HepG2 (cell line): ENCODE measurements around the gene DERL2. TPM values are rescaled to one million over a fixed set of nuclear protein-coding genes. Genes with fewer than 3 reads are reported as not detected.

Experiments used
- ATAC-seq: fragments of 200-7000 bp; cut with Tn5 transposase; 3 replicates; pipeline ENCODE4 v1.9.1; 2020; ENCODE audit warnings: mild to moderate bottlenecking, moderate library complexity
- BruUV-seq: library from RNA; stranded (reverse); fragments of 400-500 nt; replicated peaks from 2 replicates; lab custom pipeline; 2021; lab: Mats Ljungman, UMichigan
- CTCF ChIA-PET: fragments of 300-600 bp; formaldehyde crosslinking; extraction: SDS; loops from one replicate; lab custom pipeline; 2021; ENCODE audit warnings: low total read pairs, inconsistent platforms, low intra/inter-chr PET ratio; lab: Yijun Ruan, JAX
- POLR2A ChIA-PET: fragments of 350-600 bp; sonication (Branson Sonifier 250); formaldehyde crosslinking; loops from one replicate; lab custom pipeline; 2020; ENCODE audit warnings: antibody characterized with exemption, inconsistent platforms; lab: Yijun Ruan, JAX
- DNase-seq: peaks from one replicate; pipeline ENCODE4 v3.0.0-alpha.2; 2015; ENCODE audit warnings: low spot score
- FAIRE-seq: peaks from 3 replicates; lab custom pipeline; 2011; peaks lifted over from hg19 to GRCh38; lab: Jason Lieb, UNC
- H2AFZ ChIP-seq: one replicate; pipeline ENCODE4 v1.6.1; 2011; ENCODE audit warnings: low read length, inconsistent platforms
- H3K27ac ChIP-seq: fragments of 300-600 bp; 3 replicates; pipeline ENCODE4 v1.8.0; 2011; ENCODE audit warnings: mixed run types, mild to moderate bottlenecking, mixed read lengths, low read length, inconsistent platforms; ENCODE audit not compliant: insufficient read depth; ENCODE audit errors: extremely low read length
- H3K27me3 ChIP-seq, 2 experiments: fragments of 200-600 bp in 1 of 2; 2 replicates in 1 of 2; 3 replicates in 1 of 2; pipeline versions ENCODE4 v1.6.0 to v1.8.0; 2011; ENCODE audit warnings: low read length in 2 of 2, mild to moderate bottlenecking in 2 of 2, moderate library complexity in 2 of 2, inconsistent platforms in 1 of 2; ENCODE audit not compliant: insufficient read depth in 2 of 2, control insufficient read depth in 1 of 2
- H3K36me3 ChIP-seq, 2 experiments: fragments of 200-600 bp in 1 of 2; replicated peaks in 1 of 2; 2 replicates in 1 of 2; 3 replicates in 1 of 2; pipeline versions ENCODE4 v1.5.1 to v1.8.0; 2011; ENCODE audit warnings: low read length in 2 of 2, inconsistent platforms in 1 of 2; ENCODE audit not compliant: insufficient read depth in 2 of 2, control insufficient read depth in 1 of 2
- H3K4me1 ChIP-seq: 2 replicates; pipeline ENCODE4 v1.5.1; 2012; ENCODE audit warnings: low read length, inconsistent platforms; ENCODE audit not compliant: insufficient read depth
- H3K4me2 ChIP-seq: 2 replicates; pipeline ENCODE4 v1.6.0; 2011; ENCODE audit warnings: low read depth, low read length, inconsistent platforms
- H3K4me3 ChIP-seq, 3 experiments: fragments of 200-600 bp in 1 of 3; sonication (generic), shearing (Covaris generic) in 1 of 3; replicated peaks in 1 of 3; 2 replicates each; pipeline ENCODE4 v1.5.1; 2011 to 2016; ENCODE audit warnings: low read length in 3 of 3, inconsistent platforms in 2 of 3, low read depth in 2 of 3, mild to moderate bottlenecking in 2 of 3, control low read depth in 1 of 3, mixed read lengths in 1 of 3; ENCODE audit not compliant: insufficient read depth in 1 of 3
- H3K79me2 ChIP-seq: one replicate; pipeline ENCODE4 v1.6.1; 2011; ENCODE audit warnings: low read length, inconsistent platforms; ENCODE audit not compliant: insufficient read depth
- H3K9ac ChIP-seq: 2 replicates; pipeline ENCODE4 v1.6.0; 2011; ENCODE audit warnings: mild to moderate bottlenecking, low read depth, low read length, inconsistent platforms; ENCODE audit not compliant: insufficient read depth
- H3K9me3 ChIP-seq: 2 replicates; pipeline ENCODE4 v1.5.1; 2012; ENCODE audit warnings: mild to moderate bottlenecking, low read length
- H4K20me1 ChIP-seq: 2 replicates; pipeline ENCODE4 v1.6.0; 2011; ENCODE audit warnings: inconsistent platforms, mild to moderate bottlenecking, low read length, moderate library complexity; ENCODE audit not compliant: insufficient read depth
- RNF219 ChIP-seq: sonication (generic); formaldehyde crosslinking; IDR thresholded peaks from 2 replicates; pipeline ENCODE4 v1.5.0; 2020; ENCODE audit warnings: mild to moderate bottlenecking, missing genetic modification reagents
- ZBTB43 ChIP-seq: sonication (generic); formaldehyde crosslinking; conservative IDR thresholded peaks from 2 replicates; pipeline ENCODE4 v1.4.0; 2020; ENCODE audit warnings: missing genetic modification reagents
- ZMYM4 ChIP-seq: sonication (generic); formaldehyde crosslinking; IDR thresholded peaks from 2 replicates; pipeline ENCODE4 v1.8.1; 2023; ENCODE audit warnings: mild to moderate bottlenecking, missing genetic modification reagents
- ZNF282 ChIP-seq: fragments of 450-650 bp; IDR thresholded peaks from 2 replicates; pipeline ENCODE4 v1.6.1; 2018; ENCODE audit not compliant: partially characterized antibody
- ZNF329 ChIP-seq: sonication (generic); formaldehyde crosslinking; IDR thresholded peaks from 2 replicates; pipeline ENCODE4 v1.9.0; 2021; ENCODE audit warnings: low read depth, mild to moderate bottlenecking, missing genetic modification reagents
- ZNF629 ChIP-seq: sonication (generic); formaldehyde crosslinking; conservative IDR thresholded peaks from 2 replicates; pipeline ENCODE4 v1.5.0; 2020; ENCODE audit warnings: missing genetic modification reagents
- WGBS: methylation state at CpG from one replicate; pipeline ENCODE4 v1.1.6; 2017; ENCODE audit warnings: low lambda C conversion rate; 5-methylcytosine and 5-hydroxymethylcytosine counted together
- in situ Hi-C: cut with HindIII; loops from 2 replicates; pipeline ENCODE4 v1.10.0; 2017; ENCODE audit warnings: low pct_unique_long_range_greater_than_20kb; ENCODE audit not compliant: extremely low pct_ligation_motif_present
- intact Hi-C: fragments of 100-400 bp; cut with micrococcal nuclease; formaldehyde crosslinking; loops from one replicate; pipeline ENCODE4 v1.10.0; 2022; ENCODE audit not compliant: unreplicated experiment
- polyA plus RNA-seq, 8 experiments: library from polyadenylated mRNA; depleted of rRNA in 3 of 8; stranded (reverse) in 7 of 8; unstranded in 1 of 8; fragments of >200 nt; fragmentation: Illumina TruSeq in 4 of 8; extraction: Trizol in 4 of 8; gene quantifications; 2 replicates each; pipeline versions ENCODE4 v1.2.1 to v1.2.3, GENCODE V29; 2011 to 2016; ENCODE audit warnings: low read depth in 4 of 8, missing spikeins in 1 of 8, mixed read lengths in 1 of 8; ENCODE audit not compliant: insufficient read depth in 1 of 8
- total RNA-seq, 5 experiments: library from RNA; depleted of rRNA; stranded (reverse); fragments of >200 nt; fragmentation: Illumina TruSeq; extraction: Trizol; gene quantifications; 2 replicates each; pipeline ENCODE4 v1.2.3, GENCODE V29; 2016; ENCODE audit warnings: low read depth in 1 of 5

The DERL2 gene
- total and polyA plus RNA-seq, 2 of the 13 experiments (the other 11 are each of a cell fraction or from before 2014, with no cell fraction given) = 59.3 to 65.2 TPM

DNA sequence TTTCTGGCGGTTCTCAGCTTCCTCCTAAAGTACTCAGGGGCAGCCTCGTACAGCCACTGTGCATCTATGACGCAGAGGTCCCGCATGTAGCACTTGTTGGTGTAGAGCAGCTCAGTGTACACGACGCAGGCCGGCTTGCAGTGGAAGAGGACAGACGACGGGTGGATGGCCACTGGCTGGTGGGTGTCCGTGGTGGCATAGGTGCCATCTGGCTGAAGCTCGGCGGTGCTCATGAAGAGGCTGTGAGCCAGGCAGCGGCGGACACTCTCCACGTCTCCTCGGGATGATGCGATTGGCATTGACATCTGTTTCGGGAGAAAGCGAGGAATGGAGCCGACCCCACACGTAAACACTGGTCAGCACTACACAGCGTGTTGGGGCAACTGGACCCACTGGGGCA is 41.8 kb downstream of the DERL2 start:
- Histone ChIP-seq H3K79me2 (no peaks in the 10 kb centered on the region), H2AFZ (no peak overlapping the region), H4K20me1 (no peaks in the 10 kb centered on the region), H3K9ac (no peak overlapping the region)
- CTCF ChIA-PET = no interaction called here
- in situ Hi-C loops = no loop called here
- no peak for FAIRE-seq
- TF ChIP-seq ZNF282 (no peak), ZNF329 (no peak), RNF219 (CRISPR knock-in tag) (no peak), ZMYM4 (no peak)
- TF ChIP-seq, all 625 proteins: peak for 0
- H3K36me3 ChIP-seq = peaks cover 31 to 58% of the 10 kb centered on the region in 2 experiments; a peak in 4 of 5 replicates
- H3K4me2 ChIP-seq = no peak overlapping the region
- WGBS = 98% methylated on average over 22 of the region's 22 CpGs
- H3K4me3 ChIP-seq = no peak overlapping the region
- H3K27me3 ChIP-seq = no peaks in the 10 kb centered on the region
- H3K9me3 ChIP-seq = no peaks in the 10 kb centered on the region
- DNase-seq (no peak), ATAC-seq (no peak)
- H3K27ac ChIP-seq = no peak overlapping the region
- intact Hi-C loops = no loop called here
- no TSS peak for BruUV-seq
- POLR2A ChIA-PET = no interaction called here
- H3K4me1 ChIP-seq = peaks cover 6% of the 10 kb centered on the region

- in situ Hi-C loops = no loop called here
- Histone ChIP-seq H2AFZ (no peak overlapping the region), H3K9me3 (no peaks in the 10 kb centered on the region), H3K79me2 (peaks cover 2% of the 10 kb centered on the region), H3K27ac (no peak overlapping the region), H3K36me3 (peaks cover 30 to 54% of the 10 kb centered on the region in 2 experiments; a peak in 4 of 5 replicates), H3K9ac (no peak overlapping the region), H3K4me2 (no peak overlapping the region), H3K4me1 (peaks cover 7% of the 10 kb centered on the region), H4K20me1 (no peaks in the 10 kb centered on the region), H3K27me3 (no peaks in the 10 kb centered on the region; a peak in 1 of 5 replicates), H3K4me3 (no peak overlapping the region)
- TF ChIP-seq ZNF629 = peak; percentile 88
- no peak for TF ChIP-seq ZBTB43 (CRISPR knock-in tag)
- FAIRE-seq (no peak), ATAC-seq (no peak), DNase-seq (no peak)
- intact Hi-C loops = no loop called here
- ChIA-PET CTCF (no interaction called here), POLR2A (interaction anchor here (1.3 kb wide), 1 partner anchor 24 kb away, joined by 4 read pairs; the partner anchor contains the start of genes NUP88 and RPAIN)
- no TSS peak for BruUV-seq
- over 99% methylated on average over 6 of the region's 6 CpGs for WGBS
Observed at GRCh38 chr17:5443728-5444127, 42.2 kb downstream of the DERL2 start.
